GM03348 (cell line): ENCODE measurements around the gene OR10H4.
"Not testable (repeated sequence)": the region's sequence is repeated elsewhere in the genome, so short reads cannot be mapped to it uniquely, and the experiment has no call there.

ENCODE experiments used
- DNase-seq: peaks from one replicate; pipeline ENCODE4 v3.0.0; 2012; ENCODE audit warnings: low spot score

The OR10H4 gene, protein sequence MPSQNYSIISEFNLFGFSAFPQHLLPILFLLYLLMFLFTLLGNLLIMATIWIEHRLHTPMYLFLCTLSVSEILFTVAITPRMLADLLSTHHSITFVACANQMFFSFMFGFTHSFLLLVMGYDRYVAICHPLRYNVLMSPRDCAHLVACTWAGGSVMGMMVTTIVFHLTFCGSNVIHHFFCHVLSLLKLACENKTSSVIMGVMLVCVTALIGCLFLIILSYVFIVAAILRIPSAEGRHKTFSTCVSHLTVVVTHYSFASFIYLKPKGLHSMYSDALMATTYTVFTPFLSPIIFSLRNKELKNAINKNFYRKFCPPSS

DNA sequence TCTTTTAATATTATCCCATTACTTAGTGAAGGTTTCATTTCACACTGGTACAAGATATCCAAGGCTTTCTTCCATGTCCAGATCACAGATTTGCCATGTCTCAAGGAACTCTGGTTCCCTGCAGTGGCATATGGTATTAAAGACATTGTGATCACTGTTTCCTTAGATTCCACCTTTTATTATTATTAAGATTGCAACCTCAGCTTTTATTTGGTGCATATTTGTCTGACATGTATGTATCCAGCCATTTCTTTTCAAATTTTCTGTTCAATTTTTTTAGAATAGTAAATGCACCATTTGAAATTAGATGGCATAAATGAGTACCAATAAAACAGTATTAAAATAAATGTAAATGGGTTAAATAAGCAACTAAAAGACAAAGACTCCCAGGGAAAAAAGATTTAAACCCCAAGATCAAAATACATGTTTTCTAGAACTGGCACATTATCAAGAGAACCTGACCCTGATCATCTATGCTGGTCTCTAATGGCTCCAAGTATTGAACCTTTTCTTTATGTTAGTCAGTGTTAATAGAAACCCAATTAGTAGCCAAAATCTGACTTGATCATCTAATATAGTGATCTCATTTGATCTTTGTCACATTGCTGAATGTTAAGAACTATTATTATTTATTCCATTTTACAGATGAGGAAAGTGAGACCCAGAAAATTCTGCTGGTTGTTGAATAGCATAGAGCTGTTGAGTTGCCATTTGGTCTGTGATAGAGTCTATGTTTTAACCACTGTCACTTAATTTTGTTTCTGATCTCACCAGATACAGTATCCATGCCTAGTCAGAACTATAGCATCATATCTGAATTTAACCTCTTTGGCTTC, at the start of gene OR10H4:
Gene OR10H4 (plus strand): TSS at position 786 of the 836 bp plus-strand sequence. CDS start 0 bp downstream, at position 786.
- DNase-seq = no peak

DNA sequence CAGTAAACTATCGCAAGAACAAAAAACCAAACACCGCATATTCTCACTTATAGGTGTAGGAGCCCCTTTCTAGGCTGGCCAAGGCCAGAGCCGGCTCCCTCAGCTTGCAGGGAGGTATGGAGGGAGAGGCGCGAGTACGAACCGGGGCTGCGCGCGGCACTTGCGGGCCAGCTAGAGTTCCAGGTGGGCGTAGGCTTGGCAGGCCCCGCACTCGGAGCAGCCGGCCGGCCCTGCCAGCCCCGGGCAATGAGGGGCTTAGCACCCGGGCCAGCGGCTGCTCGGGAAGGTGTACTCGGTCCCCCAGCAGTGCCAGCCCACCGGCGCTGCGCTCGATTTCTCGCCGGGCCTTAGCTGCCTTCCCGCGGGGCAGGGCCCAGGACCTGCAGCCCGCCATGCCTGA, 49.2 kb upstream of the OR10H4 start:
- DNase-seq = not testable (repeated sequence)

DNA sequence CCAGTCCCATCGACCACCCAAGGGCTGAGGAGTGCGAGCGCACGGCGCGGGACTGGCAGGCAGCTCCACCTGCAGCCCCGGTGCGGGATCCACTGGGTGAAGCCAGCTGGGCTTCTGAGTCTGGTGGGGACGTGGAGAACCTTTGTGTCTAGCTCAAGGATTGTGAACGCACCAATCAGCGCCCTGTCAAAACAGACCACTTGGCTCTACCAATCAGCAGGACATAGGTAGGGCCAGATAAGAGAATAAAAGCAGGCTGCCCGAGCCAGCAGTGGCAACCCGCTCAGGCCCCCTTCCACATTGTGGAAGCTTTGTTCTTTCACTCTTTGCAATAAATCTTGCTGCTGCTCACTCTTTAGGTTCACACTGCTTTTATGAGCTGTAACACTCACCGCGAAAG, 48.8 kb upstream of the OR10H4 start:
- not testable (repeated sequence) for DNase-seq

DNA sequence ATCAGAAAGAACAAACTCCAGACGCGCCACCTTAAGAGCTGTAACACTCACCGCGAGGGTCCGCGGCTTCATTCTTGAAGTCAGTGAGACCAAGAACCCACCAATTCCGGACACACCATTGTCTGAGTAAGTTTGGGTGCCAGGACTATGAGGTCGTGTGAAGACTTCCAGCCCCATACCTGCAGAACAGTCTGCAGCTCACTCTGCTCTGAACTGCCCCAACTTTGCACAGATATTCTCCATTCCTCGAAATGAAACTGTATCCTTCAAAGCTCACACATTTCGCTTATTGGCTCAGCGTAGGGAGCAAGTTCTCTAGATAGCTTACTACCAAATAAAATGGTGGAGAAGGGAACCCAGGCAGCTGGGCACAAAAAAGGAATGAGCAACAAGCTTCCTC, 48.3 kb upstream of the OR10H4 start:
- no peak for DNase-seq

DNA sequence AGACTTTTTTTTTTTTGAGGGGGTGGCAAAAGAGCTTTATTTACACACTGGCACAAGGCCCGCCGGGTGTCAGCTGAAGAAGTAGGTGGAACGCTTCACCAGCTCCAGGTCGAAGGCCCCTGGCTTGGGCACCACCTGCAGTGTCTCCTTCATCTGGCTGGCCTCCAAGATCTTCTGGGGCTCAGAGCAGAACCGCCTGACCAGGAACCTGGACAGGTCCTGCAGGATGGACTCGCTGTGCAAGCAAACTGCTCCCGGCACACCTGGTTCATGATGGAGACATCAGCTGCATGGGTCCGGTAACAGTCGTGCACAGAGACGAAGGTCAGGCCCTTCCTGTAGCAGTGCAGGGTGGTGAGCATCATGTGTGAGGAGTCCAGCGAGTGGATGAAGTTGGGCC, 46.6 kb upstream of the OR10H4 start:
- DNase-seq = no peak

DNA sequence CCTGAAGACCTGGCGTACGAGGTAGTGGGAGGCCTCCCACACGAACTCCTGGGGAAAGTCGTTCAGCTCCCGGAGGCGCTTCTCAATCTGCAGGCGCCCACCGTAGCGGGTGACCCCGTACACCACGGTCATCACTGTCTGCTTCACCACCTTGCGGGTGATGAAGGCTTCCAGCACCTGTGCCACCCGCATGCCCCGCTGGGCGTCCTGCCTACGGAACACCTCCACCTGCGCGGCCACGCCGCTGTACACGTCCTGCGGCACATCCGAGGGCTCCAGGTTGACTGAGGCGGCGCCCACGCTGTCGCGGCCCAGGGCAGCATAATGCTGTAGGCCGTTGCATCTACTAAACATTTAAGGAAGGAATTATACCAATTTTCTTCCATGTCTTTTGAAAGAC, 45.9 kb upstream of the OR10H4 start:
- DNase-seq = not testable (repeated sequence)

DNA sequence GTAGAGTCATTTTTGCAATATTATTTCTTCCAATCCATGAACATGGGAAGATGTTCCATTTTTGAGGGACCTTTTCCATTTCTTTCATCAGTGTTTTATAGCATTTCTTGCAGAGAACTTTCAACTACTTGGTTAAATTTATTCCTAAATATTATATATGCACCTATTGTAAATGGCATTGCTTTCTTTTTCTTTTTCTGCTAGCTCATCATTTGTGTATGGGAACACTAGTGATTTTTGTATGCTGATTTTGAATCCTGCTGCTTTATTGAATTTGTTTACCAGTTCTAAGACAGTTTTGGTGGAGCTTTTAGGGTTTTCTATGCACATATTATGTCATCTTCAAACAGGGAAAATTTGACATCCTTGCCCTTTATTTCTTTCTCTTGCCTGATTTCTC, 43.8 kb upstream of the OR10H4 start:
- DNase-seq = no peak

DNA sequence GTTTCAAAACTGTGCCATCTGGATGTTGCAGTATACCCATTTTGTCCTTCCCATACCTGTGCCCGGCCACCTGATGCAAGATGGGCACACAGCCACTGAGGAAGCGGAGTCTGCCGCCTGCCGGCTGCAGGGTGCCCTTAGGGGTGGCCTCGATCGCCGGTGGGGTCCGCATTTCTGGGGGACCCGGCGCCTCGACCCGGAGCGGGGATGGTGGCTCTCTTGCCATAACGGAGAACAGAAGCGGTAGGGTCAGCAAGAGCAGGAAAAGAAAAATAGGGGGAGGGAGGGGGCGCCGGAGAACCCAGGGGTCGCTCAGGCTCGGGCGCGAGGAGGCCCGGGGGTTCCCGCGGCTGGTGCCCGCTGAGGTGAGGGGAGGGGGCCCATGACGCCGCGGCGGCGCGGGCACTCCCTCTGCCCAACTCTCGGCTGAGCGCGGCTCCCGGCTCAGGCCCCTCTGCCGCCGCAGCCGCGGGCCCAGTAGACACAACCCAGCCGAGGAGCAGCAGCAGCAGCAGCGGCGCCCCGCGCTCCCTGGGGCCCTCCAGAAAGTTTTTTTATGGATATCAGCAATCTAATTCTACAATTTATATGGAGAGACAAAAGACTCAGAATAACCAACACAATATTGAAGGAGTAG, 37.1 kb upstream of the OR10H4 start:
- DNase-seq = no peak

DNA sequence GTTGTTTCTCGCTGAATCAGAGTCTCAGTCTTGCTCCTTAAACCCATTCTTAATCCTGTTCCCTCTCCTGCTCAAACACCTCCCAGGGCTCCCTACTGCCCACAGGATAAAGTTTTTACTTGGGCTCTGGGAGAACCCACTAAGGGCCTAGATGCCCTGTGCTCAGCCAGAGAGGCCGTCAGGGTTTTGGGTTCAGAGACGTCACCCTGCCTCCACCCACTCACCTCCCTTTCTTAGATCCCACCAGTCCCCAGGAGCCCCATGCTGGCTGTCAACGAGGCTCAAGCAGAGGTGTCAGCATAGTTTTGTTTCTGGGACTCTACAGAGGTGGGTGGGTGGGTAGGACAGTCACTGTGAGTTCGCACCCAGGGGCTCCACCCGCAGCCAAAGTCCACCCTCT, 35.4 kb upstream of the OR10H4 start:
- DNase-seq = no peak

DNA sequence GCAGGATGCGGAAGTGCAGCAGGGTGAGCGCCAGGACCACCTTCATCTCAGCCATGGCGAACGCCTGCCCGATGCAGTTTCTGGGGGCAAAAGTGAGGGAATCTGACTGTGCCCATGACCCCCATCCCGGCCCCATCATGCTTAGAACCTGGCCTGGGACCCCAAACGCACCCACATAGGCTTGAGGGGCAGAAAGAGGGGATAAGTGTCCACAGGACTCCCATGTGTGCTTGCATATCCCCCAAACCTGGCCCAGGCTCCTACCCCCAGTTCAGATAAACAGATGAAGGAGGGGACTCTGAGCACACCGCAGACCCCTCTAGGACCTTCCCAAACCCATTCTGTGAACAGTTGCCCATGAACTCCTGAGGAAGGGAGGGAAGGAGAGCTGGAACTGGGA, 35.0 kb upstream of the OR10H4 start:
- DNase-seq = no peak

DNA sequence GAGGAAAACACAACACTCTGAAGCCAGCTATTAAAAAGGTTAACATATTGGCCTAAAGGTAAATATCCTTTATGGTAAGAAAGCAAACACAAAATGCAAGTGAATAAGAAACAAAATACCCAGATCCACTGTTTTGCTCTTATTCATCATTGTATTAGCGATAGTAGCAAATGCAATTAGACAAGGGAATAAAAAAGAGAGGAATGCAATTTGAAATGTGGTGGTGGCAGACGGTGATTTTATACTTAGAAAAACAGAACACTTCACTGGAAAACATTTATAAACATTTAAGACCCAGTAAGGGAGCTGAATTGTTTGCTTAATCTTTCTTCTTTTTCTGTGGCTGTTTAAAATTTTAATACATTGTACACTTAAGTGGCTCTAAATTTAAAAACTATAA, 33.7 kb upstream of the OR10H4 start:
- no peak for DNase-seq

DNA sequence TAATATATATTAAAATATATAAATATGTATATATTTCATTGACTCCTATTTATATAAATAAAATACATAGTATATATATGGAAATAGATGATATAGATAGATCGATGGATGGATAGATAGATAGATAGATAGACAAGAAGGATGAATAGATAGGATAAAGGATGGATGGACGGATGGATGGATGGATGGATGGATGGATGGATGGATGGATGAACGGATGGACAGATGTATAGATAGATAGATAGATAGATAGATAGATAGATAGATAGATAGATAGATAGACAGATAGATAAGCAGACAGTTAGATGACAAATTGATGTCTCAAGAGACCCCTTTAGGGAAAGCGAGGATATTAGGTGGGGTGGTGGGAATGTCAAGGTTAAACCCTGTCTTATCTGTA, 29.6 kb upstream of the OR10H4 start:
- no peak for DNase-seq

DNA sequence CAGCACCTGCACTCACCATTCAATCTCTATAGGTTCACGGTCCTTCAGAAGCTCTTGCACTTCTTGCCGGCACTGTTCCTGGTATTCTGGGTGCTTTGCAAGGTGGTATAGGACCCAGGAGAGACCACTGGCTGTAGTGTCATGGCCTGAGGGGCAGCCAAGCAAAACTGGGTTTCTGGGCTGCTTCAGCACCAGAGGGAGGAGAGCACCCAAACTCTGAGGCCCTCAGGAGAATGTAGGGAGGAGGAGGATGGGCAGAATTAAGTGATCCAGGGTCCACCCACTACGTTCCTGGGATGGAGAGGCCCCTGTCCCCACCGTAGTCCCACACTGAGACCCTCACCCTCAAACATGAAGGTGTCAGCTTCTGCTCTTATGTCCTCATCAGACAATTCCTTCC, 26.8 kb upstream of the OR10H4 start:
- no peak for DNase-seq

DNA sequence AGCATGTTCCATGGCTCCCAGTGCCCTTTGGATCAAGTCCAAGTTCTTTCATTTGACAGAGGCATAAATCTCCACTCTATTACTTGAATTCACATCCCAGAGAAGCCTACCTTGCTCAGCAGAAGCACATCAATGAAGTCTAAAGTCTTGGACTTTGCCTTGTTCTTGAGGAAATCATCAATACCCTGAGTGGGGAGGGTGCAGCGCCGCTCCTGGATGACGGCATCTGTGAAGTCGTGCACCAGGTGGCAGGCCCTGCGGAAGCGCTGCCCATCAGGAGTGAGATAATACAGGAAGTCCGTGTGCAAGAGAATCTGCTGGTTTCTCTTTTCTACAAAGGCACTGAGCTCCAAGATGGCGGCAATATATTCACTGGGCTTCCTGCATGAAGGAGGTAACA, 25.1 kb upstream of the OR10H4 start:
- DNase-seq = no peak

DNA sequence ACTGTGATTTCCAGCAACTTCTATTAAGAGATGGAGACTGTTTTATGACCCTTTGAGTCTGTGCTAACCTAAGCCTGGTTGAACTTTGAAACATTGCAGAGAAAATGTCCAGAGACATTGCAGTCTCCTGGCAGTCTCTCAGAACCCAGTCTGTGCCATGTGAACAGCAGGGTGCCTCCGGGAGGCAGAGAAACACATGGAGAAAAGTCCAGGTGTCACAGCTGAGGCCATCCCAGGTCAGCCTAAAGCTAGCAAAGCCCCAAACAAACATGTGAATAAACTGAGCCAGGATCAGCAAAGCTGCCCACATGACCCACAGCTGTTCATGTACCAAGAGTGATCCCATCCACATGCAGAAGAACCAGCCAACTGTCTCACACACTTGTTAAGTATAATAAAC, 22.3 kb upstream of the OR10H4 start:
- no peak for DNase-seq

DNA sequence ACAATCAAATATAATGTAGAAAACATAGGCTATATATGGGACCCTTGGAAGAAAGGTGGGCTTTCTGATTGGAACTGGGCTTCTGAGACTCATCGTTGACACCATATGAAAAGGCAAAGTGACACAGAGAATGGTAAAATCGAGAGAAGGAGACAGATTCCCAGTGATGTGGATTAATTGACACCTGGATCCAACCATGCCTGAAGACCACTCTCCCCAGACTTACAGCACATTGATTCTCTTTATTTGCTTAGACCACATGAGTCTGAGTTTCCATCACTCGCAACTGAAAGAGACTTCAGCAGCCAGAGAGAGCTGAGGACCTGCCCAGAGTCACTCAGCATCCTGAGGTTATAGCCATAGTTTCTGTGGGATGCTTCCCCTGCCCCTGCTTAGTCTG, 20.5 kb upstream of the OR10H4 start:
- DNase-seq = no peak

DNA sequence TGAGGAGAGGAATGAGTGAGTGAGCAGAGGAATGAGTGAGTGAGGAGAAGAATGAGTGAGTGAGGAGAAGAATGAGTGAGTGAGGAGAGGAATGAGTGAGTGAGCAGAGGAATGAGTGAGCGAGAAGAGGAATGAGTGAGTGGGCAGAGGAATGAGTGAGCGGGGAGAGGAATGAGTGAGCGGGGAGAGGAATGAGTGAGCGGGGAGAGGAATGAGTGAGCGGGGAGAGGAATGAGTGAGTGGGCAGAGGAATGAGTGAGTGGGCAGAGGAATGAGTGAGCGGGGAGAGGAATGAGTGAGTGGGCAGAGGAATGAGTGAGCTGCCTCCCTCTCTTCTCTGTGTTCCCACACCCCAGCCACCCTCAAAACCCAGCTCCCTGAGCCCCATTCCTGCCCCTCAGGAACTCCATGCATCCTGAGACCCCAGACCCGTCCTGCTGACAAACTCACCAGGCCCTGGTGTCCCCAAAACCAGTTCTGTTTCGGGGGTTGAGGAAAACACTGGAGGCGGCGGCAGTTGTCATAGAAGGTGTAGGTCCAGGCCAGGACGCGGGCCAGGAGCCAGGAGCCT, 15.0 kb upstream of the OR10H4 start:
- not testable (repeated sequence) for DNase-seq

DNA sequence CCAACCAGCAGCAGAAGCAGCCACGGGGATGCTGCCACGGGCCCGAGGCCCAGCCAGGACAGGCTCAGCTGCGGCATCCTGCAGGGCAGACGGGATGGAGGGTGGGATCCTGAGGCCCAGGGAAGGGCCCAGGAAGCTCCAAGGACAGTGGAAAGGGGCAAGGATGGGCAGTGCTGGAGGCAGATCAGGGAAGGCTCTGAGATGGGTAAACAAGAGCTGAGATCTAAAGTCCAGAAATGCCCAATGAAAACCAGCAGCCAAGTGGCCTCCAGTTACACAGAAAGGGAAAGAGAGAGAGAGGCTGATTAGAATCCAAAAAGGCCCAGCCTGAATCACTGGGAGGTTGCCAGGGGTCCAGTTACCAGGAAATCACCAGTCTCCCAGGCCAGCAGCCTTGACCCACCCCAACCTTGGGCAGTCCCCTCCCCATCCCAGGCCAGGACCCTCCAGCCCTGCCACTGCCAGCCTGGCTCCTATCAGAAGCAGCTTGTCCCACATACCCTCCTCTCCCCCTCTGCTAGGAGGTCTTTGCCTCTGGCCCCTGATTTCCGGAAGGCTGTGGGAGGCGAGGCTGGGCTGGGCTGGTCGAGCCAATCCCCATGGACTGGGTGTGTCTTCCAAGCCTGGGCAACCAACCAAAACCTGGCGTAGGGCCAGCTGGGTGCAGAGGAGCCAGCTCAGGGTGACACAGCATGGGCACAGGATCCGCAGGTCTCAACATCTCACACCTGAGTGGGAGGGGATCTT, 14.3 kb upstream of the OR10H4 start, which contains the start of gene CYP4F11:
Gene CYP4F11 (minus strand): TSS at position 198 of the 747 bp plus-strand sequence. CDS start 121 bp downstream, at position 77.
- DNase-seq = no peak

DNA sequence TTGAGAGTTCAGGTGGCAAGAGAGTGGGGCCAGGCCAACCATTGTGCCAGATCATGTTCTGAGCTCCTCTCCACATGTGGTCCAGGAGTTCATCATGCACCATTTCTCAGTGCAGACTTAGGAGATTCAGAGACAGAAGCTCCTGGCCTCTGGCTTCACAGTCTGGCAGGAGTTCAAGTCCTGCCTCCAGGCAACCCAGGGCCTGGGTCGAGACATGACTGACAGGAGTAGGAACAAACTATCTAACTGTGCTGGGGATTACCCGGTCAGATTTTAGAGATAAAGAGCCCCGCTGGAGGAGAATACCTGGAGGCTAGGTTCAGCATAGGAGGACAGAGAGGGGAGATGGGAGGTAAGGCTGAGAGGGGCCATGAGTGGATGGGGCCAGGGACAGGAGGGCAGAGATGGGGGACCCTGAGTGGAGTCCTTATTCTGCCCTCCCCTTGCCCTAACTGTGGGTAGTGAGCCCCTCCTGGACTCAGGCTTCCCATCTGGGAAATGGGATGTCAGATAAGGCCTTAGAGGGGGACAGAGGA, 13.6 kb upstream of the OR10H4 start:
- DNase-seq = no peak

DNA sequence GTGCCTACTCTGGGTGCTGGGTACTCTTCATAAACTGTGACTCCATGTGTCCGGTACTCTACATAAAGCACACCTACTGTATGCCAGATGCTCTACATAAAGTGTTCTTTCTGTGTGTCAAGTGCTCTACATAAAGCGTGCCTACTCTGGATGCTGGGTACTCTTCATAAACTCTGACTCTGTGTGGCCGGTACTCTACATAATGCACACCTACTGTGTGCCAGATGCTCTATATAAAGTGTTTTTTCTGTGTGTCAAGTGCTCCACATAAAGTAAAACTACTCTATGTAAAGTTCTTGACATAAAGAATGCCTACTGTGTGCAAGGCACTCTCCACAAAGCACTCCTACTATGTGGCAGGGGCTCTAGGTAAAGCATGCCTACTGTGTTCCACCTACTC, 12.6 kb upstream of the OR10H4 start:
- DNase-seq = no peak

DNA sequence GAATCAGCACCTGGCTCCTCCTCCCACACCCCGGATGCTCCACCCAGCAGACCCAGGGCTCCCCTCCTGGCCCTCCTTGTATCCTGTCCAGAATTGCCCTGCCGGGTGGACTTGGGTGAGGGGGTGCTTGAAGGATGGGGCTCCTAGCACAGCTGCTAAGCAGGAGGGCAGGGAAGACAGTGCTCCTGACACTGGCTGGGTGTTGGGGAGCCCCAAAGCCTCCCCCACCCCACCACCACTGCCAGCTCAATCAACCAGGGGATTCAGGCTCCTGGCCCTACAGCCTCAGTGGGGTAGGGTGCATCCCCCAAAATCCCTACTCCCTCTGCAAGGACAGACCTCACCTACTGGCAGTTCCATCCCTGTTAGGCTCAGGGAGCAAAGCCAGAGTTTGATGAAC, 11.9 kb upstream of the OR10H4 start:
- DNase-seq = no peak

DNA sequence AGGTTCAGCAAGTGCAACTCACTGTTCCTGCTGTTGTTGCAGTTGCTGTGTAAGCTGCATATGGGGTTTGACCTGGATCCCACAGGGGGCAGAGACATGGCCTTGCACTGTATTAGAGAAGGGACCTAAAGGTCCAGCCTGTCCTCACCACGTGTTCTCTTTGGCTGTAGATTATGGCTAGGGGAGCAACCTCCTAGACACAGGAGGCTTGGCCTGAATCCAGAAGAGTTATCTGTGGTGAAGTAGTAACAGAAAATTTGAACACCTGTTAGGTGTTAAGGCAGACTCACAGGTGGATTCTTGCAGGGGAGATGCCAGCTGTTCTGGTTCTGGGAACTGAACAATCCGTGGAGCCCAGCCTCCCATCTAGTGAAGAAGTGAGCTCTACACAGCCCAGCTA, 11.0 kb upstream of the OR10H4 start:
- no peak for DNase-seq
